Measurements from ENCODE around the gene IFNGR2.

GRCh38 chr21:33390479-33390878, 12.7 kb upstream of the IFNGR2 start:
- TF ChIP-seq POLR2A (IDR thresholded peaks at IDR 0.05): no peak
- no peak for TF ChIP-seq CTCF (IDR thresholded peaks at IDR 0.05)
- TF ChIP-seq POLR2AphosphoS5 (IDR thresholded peaks at IDR 0.05): no peak
